ENCODE measurements around the gene MICU2.
A peak's percentile ranks its signal among the peaks of the same experiment; 100 is the strongest.

MICU2 gene

GRCh38 chr13:21528616-21529015, 75.4 kb downstream of the MICU2 start:
- intact Hi-C loops (cut with micrococcal nuclease), result no loop called here
- no peaks in the 10 kb centered on the region for H3K27me3 Mint-ChIP-seq
- H3K9me3 Mint-ChIP-seq, result no peaks in the 10 kb centered on the region
- no peak overlapping the region for H3K27ac Mint-ChIP-seq
- no peak overlapping the region for H3K4me3 Mint-ChIP-seq
- peaks cover 45% of the 10 kb centered on the region for H3K36me3 Mint-ChIP-seq (ENCODE audit: low read depth)
- H3K4me1 Mint-ChIP-seq (ENCODE audit: low read depth), result no peaks in the 10 kb centered on the region

GRCh38 chr13:21526707-21527540, 77.0 kb downstream of the MICU2 start:
- no peaks in the 10 kb centered on the region for H3K4me1 Mint-ChIP-seq (ENCODE audit: low read depth)
- no peaks in the 10 kb centered on the region for H3K27me3 Mint-ChIP-seq
- no peak overlapping the region for H3K27ac Mint-ChIP-seq
- no peaks in the 10 kb centered on the region for H3K9me3 Mint-ChIP-seq
- peaks cover 42% of the 10 kb centered on the region for H3K36me3 Mint-ChIP-seq (ENCODE audit: low read depth)
- no peak overlapping the region for H3K4me3 Mint-ChIP-seq
- intact Hi-C loops (cut with micrococcal nuclease), result no loop called here

GRCh38 chr13:21522847-21523246, 81.1 kb downstream of the MICU2 start:
- Mint-ChIP-seq H3K27ac (no peak overlapping the region), H3K36me3 (ENCODE audit: low read depth) (peaks cover 73% of the 10 kb centered on the region), H3K9me3 (no peaks in the 10 kb centered on the region), H3K27me3 (no peaks in the 10 kb centered on the region), H3K4me1 (ENCODE audit: low read depth) (no peaks in the 10 kb centered on the region), H3K4me3 (no peak overlapping the region)
- intact Hi-C loops (cut with micrococcal nuclease), result no loop called here

GRCh38 chr13:21522130-21522529, 81.8 kb downstream of the MICU2 start:
- intact Hi-C loops (cut with micrococcal nuclease), result no loop called here
- Mint-ChIP-seq H3K27ac (no peak overlapping the region), H3K4me1 (ENCODE audit: low read depth) (no peaks in the 10 kb centered on the region), H3K9me3 (no peaks in the 10 kb centered on the region), H3K27me3 (no peaks in the 10 kb centered on the region), H3K4me3 (no peak overlapping the region), H3K36me3 (ENCODE audit: low read depth) (peaks cover 72% of the 10 kb centered on the region)

DNA sequence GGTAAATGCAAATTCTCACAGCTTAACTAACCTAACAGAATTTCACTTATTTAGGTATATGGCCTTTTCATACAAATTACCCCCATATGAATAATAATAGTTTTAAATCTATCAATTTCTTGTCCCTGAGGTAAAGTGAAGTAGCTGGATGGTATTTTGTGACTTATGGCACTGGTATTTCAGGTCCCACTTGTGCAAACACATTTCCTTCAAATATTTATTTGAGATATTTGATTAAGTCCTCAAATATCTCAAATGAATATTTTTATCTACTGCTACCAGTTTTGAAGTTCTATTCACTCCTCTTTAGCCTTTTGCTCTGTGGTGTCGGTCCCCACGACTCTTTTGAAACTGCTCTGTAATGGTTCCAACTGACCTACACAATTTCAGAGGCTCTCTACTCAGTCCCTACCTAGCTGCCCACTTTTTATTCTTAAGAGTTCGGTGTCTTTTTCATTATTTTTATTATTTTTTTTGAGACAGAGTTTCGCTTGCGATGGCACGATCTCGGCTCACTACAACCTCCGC, 85.3 kb downstream of the MICU2 start:
- Mint-ChIP-seq H3K4me1 (ENCODE audit: low read depth) (no peaks in the 10 kb centered on the region), H3K27me3 (no peaks in the 10 kb centered on the region), H3K27ac (no peak overlapping the region), H3K4me3 (no peak overlapping the region), H3K36me3 (ENCODE audit: low read depth) (peaks cover 43% of the 10 kb centered on the region), H3K9me3 (no peaks in the 10 kb centered on the region)
- intact Hi-C loops (cut with micrococcal nuclease), result no loop called here

GRCh38 chr13:21517576-21517975, 86.4 kb downstream of the MICU2 start:
- no peak overlapping the region for H3K4me3 Mint-ChIP-seq
- no peaks in the 10 kb centered on the region for H3K27me3 Mint-ChIP-seq
- no peaks in the 10 kb centered on the region for H3K9me3 Mint-ChIP-seq
- intact Hi-C loops (cut with micrococcal nuclease), result no loop called here
- no peaks in the 10 kb centered on the region for H3K4me1 Mint-ChIP-seq (ENCODE audit: low read depth)
- H3K27ac Mint-ChIP-seq, result no peak overlapping the region
- H3K36me3 Mint-ChIP-seq (ENCODE audit: low read depth), result peaks cover 46% of the 10 kb centered on the region

GRCh38 chr13:21516805-21517204, 87.2 kb downstream of the MICU2 start:
- Mint-ChIP-seq H3K9me3 (no peaks in the 10 kb centered on the region), H3K27ac (no peak overlapping the region), H3K4me3 (no peak overlapping the region), H3K4me1 (ENCODE audit: low read depth) (no peaks in the 10 kb centered on the region), H3K36me3 (ENCODE audit: low read depth) (peaks cover 48% of the 10 kb centered on the region), H3K27me3 (no peaks in the 10 kb centered on the region)
- intact Hi-C loops (cut with micrococcal nuclease), result no loop called here

- Mint-ChIP-seq H3K4me3 (no peak overlapping the region), H3K27ac (no peak overlapping the region)
Measured at GRCh38 chr13:21511849-21512248, 92.1 kb downstream of the MICU2 start.

GRCh38 chr13:21504379-21504778, 99.6 kb downstream of the MICU2 start:
- Mint-ChIP-seq H3K4me3 (no peak overlapping the region), H3K27ac (no peak overlapping the region), H3K27me3 (no peaks in the 10 kb centered on the region), H3K4me1 (ENCODE audit: low read depth) (no peaks in the 10 kb centered on the region), H3K9me3 (no peaks in the 10 kb centered on the region), H3K36me3 (ENCODE audit: low read depth) (peaks cover 47% of the 10 kb centered on the region)
- intact Hi-C loops (cut with micrococcal nuclease), result no loop called here

More at GRCh38 chr13:21511849-21512248, 92.1 kb downstream of the MICU2 start:
- Mint-ChIP-seq H3K9me3 (no peaks in the 10 kb centered on the region), H3K4me1 (ENCODE audit: low read depth) (no peaks in the 10 kb centered on the region), H3K36me3 (ENCODE audit: low read depth) (peaks cover 46% of the 10 kb centered on the region), H3K27me3 (no peaks in the 10 kb centered on the region)
- intact Hi-C loops (cut with micrococcal nuclease), result no loop called here

DNA sequence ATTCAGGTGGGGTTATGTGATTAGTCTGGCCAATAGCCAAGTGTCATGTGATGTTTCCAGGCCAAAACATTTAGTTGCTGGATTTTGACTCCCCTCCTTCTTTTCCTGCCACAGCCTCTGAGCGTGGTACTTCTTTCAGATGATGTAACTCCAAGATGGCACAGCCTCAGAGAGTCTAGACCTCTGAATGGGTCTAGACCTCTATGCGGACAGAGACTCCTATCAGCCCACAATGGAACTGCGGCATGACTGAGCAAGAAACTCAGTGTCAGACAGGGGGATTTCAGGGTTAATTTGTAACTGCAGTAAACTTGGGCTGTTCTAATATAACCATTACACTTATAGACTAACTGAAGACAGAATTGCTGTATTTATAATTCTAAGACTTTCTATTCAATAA, 102.3 kb downstream of the MICU2 start:
- H3K4me3 Mint-ChIP-seq, result no peak overlapping the region
- H3K27ac Mint-ChIP-seq, result no peak overlapping the region
- H3K4me1 Mint-ChIP-seq (ENCODE audit: low read depth), result no peaks in the 10 kb centered on the region
- H3K27me3 Mint-ChIP-seq, result no peaks in the 10 kb centered on the region
- H3K36me3 Mint-ChIP-seq (ENCODE audit: low read depth), result peaks cover 47% of the 10 kb centered on the region
- H3K9me3 Mint-ChIP-seq, result no peaks in the 10 kb centered on the region
- intact Hi-C loops (cut with micrococcal nuclease), result no loop called here

- no peaks in the 10 kb centered on the region for H3K4me1 Mint-ChIP-seq (ENCODE audit: low read depth)
- H3K27me3 Mint-ChIP-seq, result peaks cover 2% of the 10 kb centered on the region
Measured at GRCh38 chr13:21486322-21486721, 117.6 kb downstream of the MICU2 start.

GRCh38 chr13:21483748-21484147, 120.2 kb downstream of the MICU2 start:
- Mint-ChIP-seq H3K4me3 (no peak overlapping the region), H3K4me1 (ENCODE audit: low read depth) (peaks cover 6% of the 10 kb centered on the region), H3K27ac (no peak overlapping the region), H3K27me3 (peaks cover 9% of the 10 kb centered on the region), H3K36me3 (ENCODE audit: low read depth) (peaks cover 8% of the 10 kb centered on the region), H3K9me3 (peaks cover 26% of the 10 kb centered on the region)
- intact Hi-C loops (cut with micrococcal nuclease), result no loop called here

More at GRCh38 chr13:21486322-21486721, 117.6 kb downstream of the MICU2 start:
- peaks cover 44% of the 10 kb centered on the region for H3K9me3 Mint-ChIP-seq
- peaks cover 32% of the 10 kb centered on the region for H3K36me3 Mint-ChIP-seq (ENCODE audit: low read depth)
- intact Hi-C loops (cut with micrococcal nuclease), result no loop called here
- no peak overlapping the region for H3K27ac Mint-ChIP-seq
- no peak overlapping the region for H3K4me3 Mint-ChIP-seq

DNA sequence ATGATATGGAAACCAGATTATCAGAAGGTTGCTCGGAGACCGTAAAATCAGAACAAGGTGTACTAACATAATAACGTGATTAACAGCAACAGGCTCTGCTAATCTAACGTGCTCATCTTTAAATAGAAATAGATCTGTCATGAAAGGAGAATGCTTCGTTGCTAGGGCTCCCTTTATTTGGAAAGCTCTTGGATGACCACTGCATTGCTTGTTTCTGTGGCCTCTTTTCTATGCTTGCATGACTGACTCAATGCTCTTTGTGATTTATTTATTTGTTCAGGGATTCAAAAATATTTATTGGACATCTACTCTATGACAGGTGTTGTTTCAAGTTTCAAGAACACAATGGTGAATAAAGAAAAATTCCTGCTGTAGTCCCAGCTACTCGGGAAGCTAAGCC, 122.6 kb downstream of the MICU2 start:
- Mint-ChIP-seq H3K4me1 (ENCODE audit: low read depth) (peaks cover 17% of the 10 kb centered on the region), H3K27me3 (peaks cover 9% of the 10 kb centered on the region), H3K4me3 (no peak overlapping the region), H3K9me3 (peaks cover 6% of the 10 kb centered on the region), H3K27ac (no peak overlapping the region), H3K36me3 (ENCODE audit: low read depth) (no peaks in the 10 kb centered on the region)
- intact Hi-C loops (cut with micrococcal nuclease), result no loop called here

DNA sequence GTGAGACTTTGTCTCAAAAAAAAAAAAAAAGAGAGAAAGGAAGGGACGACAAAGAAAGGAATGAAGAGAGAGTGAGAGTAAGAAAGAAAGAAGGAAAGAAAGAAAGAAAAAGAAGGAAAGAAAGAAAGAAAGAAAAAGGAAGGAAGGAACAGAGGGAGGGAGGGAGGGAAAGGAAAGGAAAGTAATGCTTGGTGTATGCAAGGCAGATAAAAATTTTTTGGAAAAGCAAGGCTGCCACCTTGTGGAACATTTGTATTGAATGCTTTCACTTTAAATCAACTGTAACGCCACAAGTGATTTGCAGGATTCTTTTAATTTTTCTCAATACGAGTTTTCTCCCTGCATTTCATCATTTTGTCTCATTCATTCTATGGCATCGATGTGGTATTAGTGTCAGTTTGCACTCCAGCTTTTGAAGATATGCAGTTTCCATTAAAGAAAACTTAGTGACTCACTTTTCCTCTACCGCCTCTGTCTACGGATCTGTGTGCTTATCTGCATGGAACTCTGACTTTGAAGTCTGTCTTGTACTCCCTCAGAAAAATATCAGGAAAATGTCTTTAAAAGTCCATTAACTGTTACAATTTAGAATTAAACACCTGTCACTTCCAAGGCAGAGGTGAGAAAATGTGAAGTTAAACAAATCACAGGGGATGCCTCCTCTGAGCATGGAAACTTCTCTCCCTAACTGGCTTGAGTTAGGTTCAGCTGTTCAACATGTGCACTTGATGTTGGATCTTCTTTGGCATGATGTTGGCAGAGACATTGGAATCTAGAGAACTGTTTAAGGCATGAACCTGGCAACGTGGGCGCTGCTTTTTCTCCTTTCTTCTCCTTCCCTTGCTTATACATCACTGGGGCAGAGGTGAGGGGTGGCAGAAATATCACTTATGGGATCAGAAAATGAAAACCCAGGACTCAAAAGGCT, 124.8 kb downstream of the MICU2 start:
- H3K27ac Mint-ChIP-seq, result no peak overlapping the region
- peaks cover 6% of the 10 kb centered on the region for H3K27me3 Mint-ChIP-seq
- intact Hi-C loops (cut with micrococcal nuclease), result loop anchor here (1.0 to 5.0 kb wide), 3 partner anchors 87 to 369 kb away; partner anchors contain the start of genes MRPL57 and SKA3
- H3K36me3 Mint-ChIP-seq (ENCODE audit: low read depth), result no peaks in the 10 kb centered on the region
- peak overlapping the region; percentile 48 for H3K4me3 Mint-ChIP-seq
- no peaks in the 10 kb centered on the region for H3K9me3 Mint-ChIP-seq
- H3K4me1 Mint-ChIP-seq (ENCODE audit: low read depth), result peaks cover 17% of the 10 kb centered on the region
